Chondrocyte (in vitro differentiated cells): Measurements from ENCODE around the gene ITFG1. TPM values are rescaled to one million over a fixed set of nuclear protein-coding genes. Genes with fewer than 3 reads are reported as not detected.

ENCODE experiments used
- DNase-seq: peaks from one replicate; pipeline ENCODE4 v3.0.0; 2021; ENCODE audit warnings: mixed read lengths, low spot score
- H3K27ac Mint-ChIP-seq: one replicate; pipeline ENCODE4 v1.8.0; 2021; ENCODE audit warnings: mild to moderate bottlenecking, moderate library complexity, mixed read lengths; ENCODE audit not compliant: unreplicated experiment
- H3K27me3 Mint-ChIP-seq: 2 replicates; pipeline ENCODE4 v1.8.0; 2021; ENCODE audit warnings: low read depth, mixed read lengths
- H3K36me3 Mint-ChIP-seq: 2 replicates; pipeline ENCODE4 v1.8.0; 2021; ENCODE audit warnings: low read depth, mixed read lengths
- H3K4me1 Mint-ChIP-seq: 2 replicates; pipeline ENCODE4 v1.8.0; 2021; ENCODE audit warnings: low read depth, mild to moderate bottlenecking, mixed read lengths
- H3K4me3 Mint-ChIP-seq: one replicate; pipeline ENCODE4 v1.8.0; 2021; ENCODE audit warnings: mild to moderate bottlenecking, moderate library complexity, mixed read lengths; ENCODE audit not compliant: unreplicated experiment
- H3K9me3 Mint-ChIP-seq: 2 replicates; pipeline ENCODE4 v1.8.0; 2021; ENCODE audit warnings: low read depth, mixed read lengths
- total RNA-seq: library from RNA; stranded (reverse); gene quantifications from 3 replicates; pipeline ENCODE4 v1.2.1, GENCODE V29; 2021
- TF ChIP-seq, protein P1 (sequence below): fragments of 200-600 bp; sonication (generic); IDR thresholded peaks from 2 replicates; pipeline ENCODE4 v1.5.0; 2021; ENCODE audit warnings: antibody characterized with exemption, mild to moderate bottlenecking, moderate library complexity

The ITFG1 gene
- total RNA-seq, 1 donor from 2014 or later: 71.7 TPM

DNA sequence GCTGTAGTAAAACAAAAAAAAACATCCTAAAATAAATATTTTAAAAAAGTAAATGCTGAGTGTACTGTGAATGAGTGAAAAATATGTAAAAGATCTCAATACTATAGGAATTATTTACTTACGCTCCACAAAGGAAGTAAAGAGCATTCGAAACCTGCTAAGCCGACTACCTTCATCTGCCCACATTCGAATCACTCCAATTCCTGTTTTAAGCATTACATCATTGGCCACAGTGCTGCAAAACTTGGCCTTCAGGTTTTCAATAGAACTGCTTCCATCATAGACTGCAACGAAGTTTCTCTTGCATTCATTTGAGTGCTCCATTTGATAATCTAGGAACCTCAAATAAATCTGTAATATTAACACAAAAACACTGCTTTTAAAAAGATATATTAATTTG is 351.5 kb downstream of the ITFG1 start:
- H3K36me3 Mint-ChIP-seq: peaks cover 3% of the 10 kb centered on the region

More for the DNA sequence above, 351.5 kb downstream of the ITFG1 start:
- Mint-ChIP-seq H3K4me1 (no peaks in the 10 kb centered on the region), H3K4me3 (no peak overlapping the region), H3K27ac (no peak overlapping the region), H3K9me3 (no peaks in the 10 kb centered on the region), H3K27me3 (no peaks in the 10 kb centered on the region)
- TF ChIP-seq, protein P1, sequence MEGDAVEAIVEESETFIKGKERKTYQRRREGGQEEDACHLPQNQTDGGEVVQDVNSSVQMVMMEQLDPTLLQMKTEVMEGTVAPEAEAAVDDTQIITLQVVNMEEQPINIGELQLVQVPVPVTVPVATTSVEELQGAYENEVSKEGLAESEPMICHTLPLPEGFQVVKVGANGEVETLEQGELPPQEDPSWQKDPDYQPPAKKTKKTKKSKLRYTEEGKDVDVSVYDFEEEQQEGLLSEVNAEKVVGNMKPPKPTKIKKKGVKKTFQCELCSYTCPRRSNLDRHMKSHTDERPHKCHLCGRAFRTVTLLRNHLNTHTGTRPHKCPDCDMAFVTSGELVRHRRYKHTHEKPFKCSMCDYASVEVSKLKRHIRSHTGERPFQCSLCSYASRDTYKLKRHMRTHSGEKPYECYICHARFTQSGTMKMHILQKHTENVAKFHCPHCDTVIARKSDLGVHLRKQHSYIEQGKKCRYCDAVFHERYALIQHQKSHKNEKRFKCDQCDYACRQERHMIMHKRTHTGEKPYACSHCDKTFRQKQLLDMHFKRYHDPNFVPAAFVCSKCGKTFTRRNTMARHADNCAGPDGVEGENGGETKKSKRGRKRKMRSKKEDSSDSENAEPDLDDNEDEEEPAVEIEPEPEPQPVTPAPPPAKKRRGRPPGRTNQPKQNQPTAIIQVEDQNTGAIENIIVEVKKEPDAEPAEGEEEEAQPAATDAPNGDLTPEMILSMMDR: no peak
- no peak for DNase-seq

Other genes with a start within 250 kb of the ITFG1 start
- 55.6 to 70.7 TPM (median 57.7 TPM) in 3 replicates for gene PHKB, start 268 bp upstream of the ITFG1 start, total RNA-seq